WERI-Rb-1 (cell line): ENCODE data around the gene STK31.
A peak's percentile ranks its signal among the peaks of the same experiment; 100 is the strongest.

Experiments used
- DNase-seq: peaks from one replicate; pipeline ENCODE4 v3.0.0-alpha.2; 2020
- H3K27ac ChIP-seq: fragments of 250-450 bp; sonication (Bioruptor Pico); 2 replicates; pipeline ENCODE4 v1.5.1; 2020; ENCODE audit warnings: mild to moderate bottlenecking, moderate library complexity
- H3K27me3 ChIP-seq: fragments of 250-450 bp; sonication (Bioruptor Pico); 2 replicates; pipeline ENCODE4 v1.5.1; 2021; ENCODE audit warnings: mild to moderate bottlenecking, low read depth, moderate library complexity; ENCODE audit not compliant: insufficient read depth, severe bottlenecking
- H3K36me3 ChIP-seq: fragments of 250-450 bp; sonication (Bioruptor Pico); 2 replicates; pipeline ENCODE4 v1.5.1; 2020; ENCODE audit warnings: mild to moderate bottlenecking, moderate library complexity
- H3K4me3 ChIP-seq: 2 replicates; pipeline ENCODE4 v1.5.1; 2011; ENCODE audit warnings: low read depth, mild to moderate bottlenecking, control low read depth, low read length
- H3K9me3 ChIP-seq: fragments of 250-450 bp; sonication (Bioruptor Pico); 2 replicates; pipeline ENCODE4 v1.5.1; 2021; ENCODE audit warnings: mild to moderate bottlenecking, moderate library complexity; ENCODE audit not compliant: severe bottlenecking
- TF ChIP-seq, protein P1 (sequence below): IDR thresholded peaks from 2 replicates; pipeline ENCODE4 v1.5.1; 2011; ENCODE audit warnings: low read depth, mild to moderate bottlenecking, control low read depth, inconsistent platforms, low read length

STK31 gene

DNA sequence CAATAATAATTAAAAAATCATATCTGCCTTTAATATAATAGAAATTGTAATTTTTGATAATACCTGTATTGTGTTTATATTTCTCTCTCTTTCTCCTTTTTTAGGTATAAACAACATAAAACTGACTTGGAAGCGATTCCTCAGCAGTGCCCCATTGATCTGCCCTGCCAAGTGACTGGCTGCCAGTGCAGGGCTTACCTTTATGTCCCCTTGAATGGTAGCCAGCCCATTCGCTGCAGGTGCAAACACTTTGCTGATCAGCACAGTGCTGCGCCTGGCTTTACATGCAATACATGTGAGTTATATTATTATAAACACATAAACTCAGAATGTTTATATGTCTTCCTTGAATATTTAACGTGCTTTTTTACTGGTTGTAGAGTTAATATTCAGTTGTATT lies 20.9 kb upstream of the STK31 start:
- TF ChIP-seq, protein P1, sequence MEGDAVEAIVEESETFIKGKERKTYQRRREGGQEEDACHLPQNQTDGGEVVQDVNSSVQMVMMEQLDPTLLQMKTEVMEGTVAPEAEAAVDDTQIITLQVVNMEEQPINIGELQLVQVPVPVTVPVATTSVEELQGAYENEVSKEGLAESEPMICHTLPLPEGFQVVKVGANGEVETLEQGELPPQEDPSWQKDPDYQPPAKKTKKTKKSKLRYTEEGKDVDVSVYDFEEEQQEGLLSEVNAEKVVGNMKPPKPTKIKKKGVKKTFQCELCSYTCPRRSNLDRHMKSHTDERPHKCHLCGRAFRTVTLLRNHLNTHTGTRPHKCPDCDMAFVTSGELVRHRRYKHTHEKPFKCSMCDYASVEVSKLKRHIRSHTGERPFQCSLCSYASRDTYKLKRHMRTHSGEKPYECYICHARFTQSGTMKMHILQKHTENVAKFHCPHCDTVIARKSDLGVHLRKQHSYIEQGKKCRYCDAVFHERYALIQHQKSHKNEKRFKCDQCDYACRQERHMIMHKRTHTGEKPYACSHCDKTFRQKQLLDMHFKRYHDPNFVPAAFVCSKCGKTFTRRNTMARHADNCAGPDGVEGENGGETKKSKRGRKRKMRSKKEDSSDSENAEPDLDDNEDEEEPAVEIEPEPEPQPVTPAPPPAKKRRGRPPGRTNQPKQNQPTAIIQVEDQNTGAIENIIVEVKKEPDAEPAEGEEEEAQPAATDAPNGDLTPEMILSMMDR, result no peak
- no peaks in the 10 kb centered on the region for H3K36me3 ChIP-seq
- H3K27me3 ChIP-seq, result no peaks in the 10 kb centered on the region
- H3K4me3 ChIP-seq, result no peak overlapping the region
- DNase-seq, result no peak
- H3K9me3 ChIP-seq, result no peaks in the 10 kb centered on the region
- H3K27ac ChIP-seq, result no peak overlapping the region

GRCh38 chr7:23691320-23691719 lies 18.7 kb upstream of the STK31 start:
- no peak overlapping the region for H3K27ac ChIP-seq
- no peaks in the 10 kb centered on the region for H3K9me3 ChIP-seq
- H3K27me3 ChIP-seq, result no peaks in the 10 kb centered on the region
- no peaks in the 10 kb centered on the region for H3K36me3 ChIP-seq
- TF ChIP-seq, protein P1, result no peak
- no peak for DNase-seq
- H3K4me3 ChIP-seq, result no peak overlapping the region

- TF ChIP-seq, protein P1, result no peak
- Histone ChIP-seq H3K27me3 (no peaks in the 10 kb centered on the region), H3K27ac (no peak overlapping the region), H3K9me3 (no peaks in the 10 kb centered on the region), H3K36me3 (no peaks in the 10 kb centered on the region), H3K4me3 (no peak overlapping the region)
- DNase-seq, result no peak
These were observed 16.8 kb upstream of the STK31 start for GRCh38 chr7:23693224-23693623.

DNA sequence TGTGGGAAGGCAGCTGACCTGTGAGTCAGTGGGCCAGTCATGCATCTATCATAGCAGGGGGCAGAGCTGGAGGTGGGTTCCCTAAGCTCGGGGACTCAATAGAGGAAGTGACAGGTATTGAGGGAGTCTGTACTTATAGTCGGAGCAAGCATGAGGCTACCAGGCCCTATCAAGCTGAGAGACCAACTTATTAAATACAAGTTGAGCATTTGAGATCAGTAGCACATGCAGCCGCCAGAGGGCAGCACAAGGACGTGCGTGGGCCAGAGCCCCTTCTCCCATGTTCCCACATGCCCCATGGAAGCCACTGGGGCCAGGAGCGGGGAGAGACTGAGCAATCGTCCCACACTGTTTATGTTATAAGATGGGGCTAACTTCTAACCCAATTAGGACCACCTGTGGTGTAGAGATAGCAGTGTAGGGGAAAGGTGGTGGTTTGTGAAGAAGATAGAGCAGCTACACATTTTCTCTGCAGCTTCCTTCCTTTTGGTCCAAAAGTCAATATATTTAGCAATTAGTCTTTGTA lies 13.0 kb upstream of the STK31 start:
- Histone ChIP-seq H3K27me3 (no peaks in the 10 kb centered on the region), H3K9me3 (no peaks in the 10 kb centered on the region), H3K4me3 (no peak overlapping the region), H3K27ac (no peak overlapping the region), H3K36me3 (no peaks in the 10 kb centered on the region)
- TF ChIP-seq, protein P1, result peak; percentile 92
- DNase-seq, result peak; percentile 81

- H3K36me3 ChIP-seq, result no peaks in the 10 kb centered on the region
- no peak overlapping the region for H3K27ac ChIP-seq
- H3K4me3 ChIP-seq, result no peak overlapping the region
- H3K27me3 ChIP-seq, result no peaks in the 10 kb centered on the region
- no peak for DNase-seq
- TF ChIP-seq, protein P1, result no peak
- no peaks in the 10 kb centered on the region for H3K9me3 ChIP-seq
These were observed 11.2 kb upstream of the STK31 start for GRCh38 chr7:23698822-23699221.

- no peaks in the 10 kb centered on the region for H3K9me3 ChIP-seq
- DNase-seq, result no peak
- H3K4me3 ChIP-seq, result no peak overlapping the region
- H3K36me3 ChIP-seq, result no peaks in the 10 kb centered on the region
- TF ChIP-seq, protein P1, result no peak
- H3K27ac ChIP-seq, result no peak overlapping the region
- no peaks in the 10 kb centered on the region for H3K27me3 ChIP-seq
These were observed 10.0 kb upstream of the STK31 start for GRCh38 chr7:23700046-23700445.
